ENCODE data around the gene OSBPL5.
"Not testable (repeated sequence)": the region's sequence is repeated elsewhere in the genome, so short reads cannot be mapped to it uniquely, and the experiment has no call there.

OSBPL5 gene

GRCh38 chr11:3180869-3181268 lies 15.8 kb upstream of the OSBPL5 start:
- no peak for DNase-seq (ENCODE audit: low read depth)

- DNase-seq (ENCODE audit: low read depth) = peak; percentile 63
These were observed 13.2 kb upstream of the OSBPL5 start for GRCh38 chr11:3178349-3178748.

GRCh38 chr11:3177931-3178330 lies 12.8 kb upstream of the OSBPL5 start:
- peak; percentile 60 for DNase-seq (ENCODE audit: low read depth)

GRCh38 chr11:3176487-3176886 lies 11.4 kb upstream of the OSBPL5 start:
- DNase-seq (ENCODE audit: low read depth) = no peak

- no peak for DNase-seq (ENCODE audit: low read depth)
These were observed 10.1 kb upstream of the OSBPL5 start for GRCh38 chr11:3175194-3175593.

- no peak for DNase-seq (ENCODE audit: low read depth)
These were observed 9.3 kb upstream of the OSBPL5 start for GRCh38 chr11:3174387-3174786.

GRCh38 chr11:3173795-3174194 lies 8.7 kb upstream of the OSBPL5 start:
- no peak for DNase-seq (ENCODE audit: low read depth)

GRCh38 chr11:3171931-3172560 lies 6.9 kb upstream of the OSBPL5 start:
- DNase-seq (ENCODE audit: low read depth) = no peak

- DNase-seq (ENCODE audit: low read depth) = no peak
These were observed 5.9 kb upstream of the OSBPL5 start for GRCh38 chr11:3170756-3171650.

- no peak for DNase-seq (ENCODE audit: low read depth)
These were observed 5.1 kb upstream of the OSBPL5 start for GRCh38 chr11:3170044-3170755.

- DNase-seq (ENCODE audit: low read depth) = peak; percentile 66
These were observed 4.3 kb upstream of the OSBPL5 start for GRCh38 chr11:3169255-3170043.

- not testable (repeated sequence) for DNase-seq (ENCODE audit: low read depth)
These were observed 3.7 kb upstream of the OSBPL5 start for GRCh38 chr11:3168742-3169254.

GRCh38 chr11:3167143-3168119 lies 2.3 kb upstream of the OSBPL5 start:
- no peak for DNase-seq (ENCODE audit: low read depth)

GRCh38 chr11:3166268-3167142 lies 1.4 kb upstream of the OSBPL5 start:
- no peak for DNase-seq (ENCODE audit: low read depth)

GRCh38 chr11:3165916-3166267 lies 782 bp upstream of the OSBPL5 start:
- no peak for DNase-seq (ENCODE audit: low read depth)

- no peak for DNase-seq (ENCODE audit: low read depth)
These were observed 458 bp downstream of the OSBPL5 start for GRCh38 chr11:3164552-3165151.

- no peak for DNase-seq (ENCODE audit: low read depth)
These were observed 965 bp downstream of the OSBPL5 start for GRCh38 chr11:3164138-3164551.

GRCh38 chr11:3163241-3163981 lies 1.7 kb downstream of the OSBPL5 start:
- DNase-seq (ENCODE audit: low read depth) = no peak

Measured in iris pigment epithelial cell (primary cell).